Lower leg skin (tissue), 4 donors: Measurements from ENCODE around the gene SBNO2. TPM values are rescaled to one million over a fixed set of nuclear protein-coding genes. Genes with fewer than 3 reads are reported as not detected.

ENCODE experiments used
- DNase-seq, 2 donors: peaks; one replicate each; pipeline ENCODE4 v3.0.0-alpha.2; 2019; ENCODE audit warnings: low spot score in 2 of 2
- H3K4me3 ChIP-seq: fragments of 200-600 bp; sonication (generic); 2 replicates; pipeline ENCODE4 v1.5.1; 2017; ENCODE audit warnings: mild to moderate bottlenecking, low read depth; ENCODE audit not compliant: poor library complexity, severe bottlenecking
- CTCF ChIP-seq, 3 donors: fragments of 450-650 bp; IDR thresholded peaks; one replicate each; pipeline ENCODE4 v1.5.1; 2016; ENCODE audit warnings: antibody characterized with exemption in 3 of 3, mild to moderate bottlenecking in 3 of 3, moderate library complexity in 2 of 3
- POLR2A ChIP-seq, 2 donors: fragments of 450-650 bp; IDR thresholded peaks; one replicate each; pipeline ENCODE4 v1.6.1; 2016 to 2017; ENCODE audit warnings: antibody characterized with exemption in 2 of 2, mild to moderate bottlenecking in 1 of 2, moderate library complexity in 1 of 2
- WGBS, 2 donors: methylation state at CpG; one replicate each; pipeline ENCODE4 v1.1.5; 2018; 5-methylcytosine and 5-hydroxymethylcytosine counted together
- intact Hi-C: fragments of 100-400 bp; cut with DNase I; formaldehyde crosslinking; loops from one replicate; pipeline ENCODE4 v1.15.0; 2023; ENCODE audit warnings: low total_unique reads
- total RNA-seq, 4 donors: library from RNA; depleted of rRNA; stranded (reverse); fragments of >200 nt; gene quantifications; one replicate each; pipeline ENCODE4 v1.1.0, GENCODE V29; 2016

Gene SBNO2
- total RNA-seq, 4 donors from 2014 or later = 54.8 to 68.6 (median 60.3) TPM

- intact Hi-C loops = no loop called here
- 58 to 60% methylated on average over 35 of the region's 35 CpGs for WGBS, 2 donors
- TF ChIP-seq CTCF (IDR thresholded peaks at IDR 0.05) (no peak), POLR2A (IDR thresholded peaks at IDR 0.05) (no peak)
- no peak overlapping the region for H3K4me3 ChIP-seq
- DNase-seq = no peak
Measured at GRCh38 chr19:1151917-1152587, 22.0 kb downstream of the SBNO2 start.

- no peak overlapping the region for H3K4me3 ChIP-seq
- 79 to 86% methylated on average over 8 to 12 of the region's 12 CpGs for WGBS, 2 donors
- TF ChIP-seq POLR2A (IDR thresholded peaks at IDR 0.05) (no peak), CTCF (IDR thresholded peaks at IDR 0.05) (no peak)
- DNase-seq = no peak
- intact Hi-C loops = no loop called here
Measured at GRCh38 chr19:1151037-1151724, 22.9 kb downstream of the SBNO2 start.

GRCh38 chr19:1150333-1151036 lies 23.6 kb downstream of the SBNO2 start:
- intact Hi-C loops = no loop called here
- DNase-seq = no peak
- H3K4me3 ChIP-seq = no peak overlapping the region
- WGBS, 2 donors = 93 to 94% methylated on average over 27 to 31 of the region's 33 CpGs
- no peak for TF ChIP-seq POLR2A (IDR thresholded peaks at IDR 0.05)
- TF ChIP-seq CTCF (IDR thresholded peaks at IDR 0.05) = no peak

- H3K4me3 ChIP-seq = no peak overlapping the region
- 92 to 93% methylated on average over 24 to 39 of the region's 39 CpGs for WGBS, 2 donors
- DNase-seq = no peak
- intact Hi-C loops = no loop called here
- TF ChIP-seq CTCF (IDR thresholded peaks at IDR 0.05) (no peak), POLR2A (IDR thresholded peaks at IDR 0.05) (no peak)
Measured at GRCh38 chr19:1149259-1150045, 24.6 kb downstream of the SBNO2 start.

GRCh38 chr19:1147934-1148549 lies 26.0 kb downstream of the SBNO2 start:
- WGBS, 2 donors = 85 to 86% methylated on average over 14 to 15 of the region's 15 CpGs
- no peak for DNase-seq
- TF ChIP-seq POLR2A (IDR thresholded peaks at IDR 0.05) (no peak), CTCF (IDR thresholded peaks at IDR 0.05) (no peak)
- intact Hi-C loops = no loop called here
- H3K4me3 ChIP-seq = no peak overlapping the region
